HG02571 (cell line): ENCODE data around the gene NARS2.
A peak's percentile ranks its signal among the peaks of the same experiment; 100 is the strongest.
"Not testable (repeated sequence)": the region's sequence is repeated elsewhere in the genome, so short reads cannot be mapped to it uniquely, and the experiment has no call there.

Source experiments
- ATAC-seq: cut with Tn5 transposase; IDR thresholded peaks from one replicate; pipeline ENCODE4 v1.9.1; 2021; ENCODE audit warnings: mild to moderate bottlenecking, moderate library complexity; ENCODE audit not compliant: unreplicated experiment

NARS2 gene

GRCh38 chr11:78574386-78575381, at the start of gene NARS2:
NARS2 (minus strand) TSS chr11:78574864; CDS start chr11:78574488, 376 bp downstream.
- peak; percentile 95 for ATAC-seq

- ATAC-seq, result no peak
Observed at GRCh38 chr11:78622666-78623065, 48.0 kb upstream of the NARS2 start.

GRCh38 chr11:78620159-78620558, 45.5 kb upstream of the NARS2 start:
- no peak for ATAC-seq

- no peak for ATAC-seq
Observed at GRCh38 chr11:78615724-78616123, 41.1 kb upstream of the NARS2 start.

- ATAC-seq, result no peak
Observed at GRCh38 chr11:78613378-78613813, 38.7 kb upstream of the NARS2 start.

- ATAC-seq, result no peak
Observed at GRCh38 chr11:78612721-78613377, 38.2 kb upstream of the NARS2 start.

- not testable (repeated sequence) for ATAC-seq
Observed at GRCh38 chr11:78609321-78609720, 34.7 kb upstream of the NARS2 start.

- no peak for ATAC-seq
Observed at GRCh38 chr11:78607696-78608095, 33.0 kb upstream of the NARS2 start.

GRCh38 chr11:78606667-78607066, 32.0 kb upstream of the NARS2 start:
- no peak for ATAC-seq

- ATAC-seq, result no peak
Observed at GRCh38 chr11:78605296-78605695, 30.6 kb upstream of the NARS2 start.

- ATAC-seq, result no peak
Observed at GRCh38 chr11:78603792-78604191, 29.1 kb upstream of the NARS2 start.

GRCh38 chr11:78602771-78603170, 28.1 kb upstream of the NARS2 start:
- not testable (repeated sequence) for ATAC-seq

GRCh38 chr11:78601066-78601465, 26.4 kb upstream of the NARS2 start:
- ATAC-seq, result not testable (repeated sequence)

- not testable (repeated sequence) for ATAC-seq
Observed at GRCh38 chr11:78597579-78597978, 22.9 kb upstream of the NARS2 start.

- no peak for ATAC-seq
Observed at GRCh38 chr11:78595436-78596130, 20.9 kb upstream of the NARS2 start.

GRCh38 chr11:78594814-78595213, 20.1 kb upstream of the NARS2 start:
- ATAC-seq, result no peak

GRCh38 chr11:78588517-78588916, 13.9 kb upstream of the NARS2 start:
- no peak for ATAC-seq

GRCh38 chr11:78587446-78587845, 12.8 kb upstream of the NARS2 start:
- no peak for ATAC-seq

- no peak for ATAC-seq
Observed at GRCh38 chr11:78586452-78587046, 11.9 kb upstream of the NARS2 start.

- ATAC-seq, result no peak
Observed at GRCh38 chr11:78583889-78584288, 9.2 kb upstream of the NARS2 start.

GRCh38 chr11:78577495-78577894, 2.8 kb upstream of the NARS2 start:
- no peak for ATAC-seq
